Heart right ventricle (tissue), 16 donors: Measurements from ENCODE around the gene SGK2. TPM values are rescaled to one million over a fixed set of nuclear protein-coding genes. Genes with fewer than 3 reads are reported as not detected.

ENCODE experiments used
- ATAC-seq, 8 donors: fragments of 200-7000 bp; cut with Tn5 transposase; one replicate each; pipeline ENCODE4 v1.9.1; 2020; ENCODE audit warnings: mild to moderate bottlenecking in 8 of 8, moderate library complexity in 8 of 8, moderate number of reproducible peaks in 1 of 8
- DNase-seq, 2 donors: peaks; one replicate each; pipeline ENCODE4 v3.0.0-alpha.2; 2020
- H3K27ac ChIP-seq, 10 donors: fragments of 200-600 bp; sonication (generic) in 2 of 10; one replicate each; pipeline versions ENCODE4 v1.5.0 to v1.8.0; 2020 to 2022; ENCODE audit warnings: mild to moderate bottlenecking in 3 of 10
- H3K27me3 ChIP-seq, 7 donors: fragments of 200-600 bp; one replicate each; pipeline ENCODE4 v1.8.0; 2021 to 2022; ENCODE audit warnings: mild to moderate bottlenecking in 2 of 7
- H3K36me3 ChIP-seq, 9 donors: fragments of 200-600 bp; sonication (generic) in 1 of 9; one replicate each; pipeline versions ENCODE4 v1.5.0 to v1.8.0; 2020 to 2022; ENCODE audit warnings: mild to moderate bottlenecking in 2 of 9
- H3K4me1 ChIP-seq, 9 donors: fragments of 200-600 bp; sonication (generic) in 1 of 9; one replicate each; pipeline versions ENCODE4 v1.5.0 to v1.8.0; 2020 to 2022; ENCODE audit warnings: mild to moderate bottlenecking in 4 of 9
- H3K4me3 ChIP-seq, 10 donors: fragments of 200-600 bp; sonication (generic) in 2 of 10; one replicate each; pipeline versions ENCODE4 v1.5.0 to v1.8.0; 2020 to 2022; ENCODE audit warnings: mild to moderate bottlenecking in 7 of 10, moderate library complexity in 2 of 10
- H3K9me3 ChIP-seq, 11 donors: fragments of 200-600 bp in 10 of 11; sonication (generic) in 2 of 11; one replicate each; pipeline versions ENCODE4 v1.5.0 to v1.8.0; 2013 to 2022; ENCODE audit warnings: mild to moderate bottlenecking in 2 of 11, control low read depth in 1 of 11, moderate library complexity in 1 of 11
- WGBS, 2 donors: extraction: QIAGEN DNeasy Blood & Tissue Kit; methylation state at CpG; one replicate each; pipeline ENCODE4 v1.1.7; 2013; ENCODE audit warnings: inconsistent platforms in 1 of 2; 5-methylcytosine and 5-hydroxymethylcytosine counted together
- intact Hi-C, 10 donors: fragments of 100-400 bp; cut with DNase I; formaldehyde crosslinking; loops; one replicate each; pipeline versions ENCODE4 v1.11.1 to v1.14.2; 2022
- polyA plus RNA-seq, 2 donors: library from polyadenylated mRNA; stranded (reverse); fragments of 200-250 nt; gene quantifications; one replicate each; pipeline ENCODE4 v1.2.3, GENCODE V29; 2013
- total RNA-seq, 10 donors: library from RNA; stranded (reverse); fragmentation: NEBNext Ultra II Directional in 3 of 10; extraction: Animal tissue kit (Norgen Biotek cat#: 25700) in 3 of 10; gene quantifications; one replicate each; pipeline versions ENCODE4 v1.2.1 to v1.2.4, GENCODE V29; 2021 to 2023
- TF ChIP-seq, protein P1 (sequence below), 9 donors: fragments of 200-600 bp; sonication (generic) in 2 of 9; IDR thresholded peaks; one replicate each; pipeline versions ENCODE4 v1.5.0 to v1.8.0; 2021 to 2022; ENCODE audit warnings: antibody characterized with exemption in 9 of 9, mild to moderate bottlenecking in 5 of 9, moderate library complexity in 1 of 9
- donor health status: Arrhythmogenic right ventricular cardiomyopathy.
- donor health status: ischemic (EF 13 %, LVEDD 7.1; RV severe dilation, severe dysfunction).
- donor health status: healthy with polysubstance abuse.
- donor health status: DM: no; HTN: yes; CAD: no.
- donor health status: DM: no; HTN: no; CAD: no.
- donor health status: ischemic (EF 25% LVEDD 6.9; RV normal size, moderate dysfunction).
- donor health status: ischemic (EF 25% LVEDD 5.7; RV mildly dilated, moderate dysfunction).
- donor health status: healthy.
- donor health status: DM: yes; HTN: yes; CAD: no.
- donor health status: Ischemic cardiomyopathy.
- donor health status: ischemic (EF 35%, LVEDD 5.7; RV mildly dilated, moderate dysfunction).
- donor health status: nonischemic (EF 11% LVEDD 7.7; RV severe dilation, severe dysfunction).
- donor health status: DM: yes; HTN: yes; CAD: no.
- donor health status: PGD.
- donor health status: ischemic (EF 29% LVEDD 5.4; RV normal size, mild dysfunction).
- donor health status: nonischemic (EF 23%, LVEDD 6.1; RV moderate dilation, normal function).

Gene SGK2
- total and polyA plus RNA-seq, 12 donors, result 0.09 to 3.1 (median 0.45) TPM; not detected in 3

DNA sequence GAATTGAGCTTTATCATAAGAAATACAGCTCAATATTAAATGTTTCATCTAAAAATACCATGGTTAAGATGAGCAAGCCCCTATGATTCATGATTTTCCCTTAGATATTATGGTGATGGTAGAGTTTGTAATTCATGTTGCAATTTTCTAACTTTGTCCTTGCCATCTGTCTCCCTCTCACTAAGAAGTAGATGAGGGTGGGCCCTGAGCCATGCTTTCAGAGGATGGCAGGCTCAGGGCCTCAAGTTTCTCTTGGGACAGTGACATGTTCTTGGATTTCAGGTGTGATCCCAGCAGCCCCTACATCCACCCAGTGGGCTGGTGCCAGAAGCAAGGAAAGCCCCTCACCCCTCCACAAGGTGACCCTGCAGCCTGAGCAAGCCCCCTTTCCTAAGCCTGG, 25.8 kb upstream of the SGK2 start:
- Histone ChIP-seq H3K27ac (no peak overlapping the region), H3K36me3 (peaks cover 0 to 32% (median 0%) of the 10 kb centered on the region in 9 donors), H3K27me3 (no peaks in the 10 kb centered on the region), H3K4me1 (peaks cover 0 to 4% (median 0%) of the 10 kb centered on the region in 9 donors), H3K9me3 (no peaks in the 10 kb centered on the region), H3K4me3 (no peak overlapping the region)
- DNase-seq (no peak), ATAC-seq (no peak)
- intact Hi-C loops, result loop anchor here in 3 of 10 donors (10.0 kb wide), 3 partner anchors 152 to 552 kb away; no protein-coding TSS in a partner anchor
- TF ChIP-seq, protein P1, sequence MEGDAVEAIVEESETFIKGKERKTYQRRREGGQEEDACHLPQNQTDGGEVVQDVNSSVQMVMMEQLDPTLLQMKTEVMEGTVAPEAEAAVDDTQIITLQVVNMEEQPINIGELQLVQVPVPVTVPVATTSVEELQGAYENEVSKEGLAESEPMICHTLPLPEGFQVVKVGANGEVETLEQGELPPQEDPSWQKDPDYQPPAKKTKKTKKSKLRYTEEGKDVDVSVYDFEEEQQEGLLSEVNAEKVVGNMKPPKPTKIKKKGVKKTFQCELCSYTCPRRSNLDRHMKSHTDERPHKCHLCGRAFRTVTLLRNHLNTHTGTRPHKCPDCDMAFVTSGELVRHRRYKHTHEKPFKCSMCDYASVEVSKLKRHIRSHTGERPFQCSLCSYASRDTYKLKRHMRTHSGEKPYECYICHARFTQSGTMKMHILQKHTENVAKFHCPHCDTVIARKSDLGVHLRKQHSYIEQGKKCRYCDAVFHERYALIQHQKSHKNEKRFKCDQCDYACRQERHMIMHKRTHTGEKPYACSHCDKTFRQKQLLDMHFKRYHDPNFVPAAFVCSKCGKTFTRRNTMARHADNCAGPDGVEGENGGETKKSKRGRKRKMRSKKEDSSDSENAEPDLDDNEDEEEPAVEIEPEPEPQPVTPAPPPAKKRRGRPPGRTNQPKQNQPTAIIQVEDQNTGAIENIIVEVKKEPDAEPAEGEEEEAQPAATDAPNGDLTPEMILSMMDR (IDR thresholded peaks at IDR 0.05), result no peak

DNA sequence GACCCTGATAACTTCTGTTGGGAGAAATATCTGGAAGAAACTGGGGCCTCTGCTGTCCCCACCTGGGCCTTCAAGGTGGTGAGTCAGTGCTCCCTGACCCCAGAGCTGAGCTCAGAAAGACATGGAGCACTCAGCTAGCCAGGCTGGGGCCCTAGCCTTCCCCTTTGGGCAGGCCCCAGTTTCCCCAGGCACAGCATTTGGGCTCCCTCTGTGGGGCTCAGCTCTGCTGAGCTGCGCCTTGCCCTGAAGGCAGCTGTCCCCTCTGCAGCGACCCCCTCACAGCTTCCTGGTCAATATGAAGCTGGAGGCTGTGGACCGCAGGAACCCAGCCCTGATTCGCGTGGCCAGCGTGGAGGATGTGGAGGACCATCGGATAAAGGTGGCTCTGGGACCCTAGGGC, 24.8 kb upstream of the SGK2 start:
- intact Hi-C loops, result loop anchor here in 3 of 10 donors (10.0 kb wide), 3 partner anchors 151 to 551 kb away; no protein-coding TSS in a partner anchor
- WGBS, 2 donors, result 95% methylated on average over 7 of the region's 7 CpGs

DNA sequence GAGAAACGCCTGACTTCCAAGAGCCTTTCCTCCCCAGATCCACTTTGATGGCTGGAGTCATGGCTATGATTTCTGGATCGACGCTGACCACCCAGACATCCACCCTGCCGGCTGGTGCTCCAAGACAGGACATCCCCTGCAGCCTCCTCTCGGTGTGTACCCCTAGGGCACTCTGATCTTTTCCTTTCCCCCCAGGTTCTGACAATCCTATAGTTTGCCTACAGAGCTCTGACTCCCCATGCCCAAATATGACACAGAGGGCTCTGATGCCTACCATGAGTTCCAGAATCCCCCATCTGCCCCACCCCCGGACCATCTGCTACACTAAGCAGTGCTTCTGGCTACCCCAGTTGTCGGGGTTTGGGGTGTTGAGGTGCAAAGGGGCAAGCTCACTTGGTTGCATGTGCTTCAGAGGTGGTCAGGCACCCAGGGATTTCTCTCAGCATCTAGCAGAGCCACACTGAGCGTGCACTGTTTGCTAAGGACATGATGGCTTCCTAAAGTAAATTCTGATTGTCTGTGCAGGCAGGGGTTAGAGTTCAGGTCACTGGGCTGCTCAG, 24.0 kb upstream of the SGK2 start:
- peaks cover 0 to 8% (median 0%) of the 10 kb centered on the region in 9 donors for H3K4me1 ChIP-seq
- DNase-seq, result no peak
- no peak overlapping the region for H3K4me3 ChIP-seq
- 89 to 92% methylated on average over 8 of the region's 8 CpGs for WGBS, 2 donors
- H3K36me3 ChIP-seq, result peaks cover 0 to 32% (median 0%) of the 10 kb centered on the region in 9 donors
- no peak overlapping the region for H3K27ac ChIP-seq
- intact Hi-C loops, result loop anchor here in 6 of 10 donors (5.0 to 10.0 kb wide), 5 partner anchors 57 to 550 kb away; partner anchors contain the start of gene IFT52 (in 1 of the 6)
- H3K27me3 ChIP-seq, result no peaks in the 10 kb centered on the region
- no peaks in the 10 kb centered on the region for H3K9me3 ChIP-seq
- TF ChIP-seq, protein P1 (IDR thresholded peaks at IDR 0.05), result no peak
- ATAC-seq, result no peak

More for the DNA sequence above, 24.8 kb upstream of the SGK2 start:
- H3K9me3 ChIP-seq, result no peaks in the 10 kb centered on the region
- no peak for ATAC-seq
- no peak for DNase-seq
- TF ChIP-seq, protein P1 (IDR thresholded peaks at IDR 0.05), result no peak
- H3K4me1 ChIP-seq, result peaks cover 0 to 8% (median 0%) of the 10 kb centered on the region in 9 donors
- peaks cover 0 to 32% (median 0%) of the 10 kb centered on the region in 9 donors for H3K36me3 ChIP-seq
- H3K4me3 ChIP-seq, result no peak overlapping the region
- H3K27me3 ChIP-seq, result no peaks in the 10 kb centered on the region
- H3K27ac ChIP-seq, result no peak overlapping the region

DNA sequence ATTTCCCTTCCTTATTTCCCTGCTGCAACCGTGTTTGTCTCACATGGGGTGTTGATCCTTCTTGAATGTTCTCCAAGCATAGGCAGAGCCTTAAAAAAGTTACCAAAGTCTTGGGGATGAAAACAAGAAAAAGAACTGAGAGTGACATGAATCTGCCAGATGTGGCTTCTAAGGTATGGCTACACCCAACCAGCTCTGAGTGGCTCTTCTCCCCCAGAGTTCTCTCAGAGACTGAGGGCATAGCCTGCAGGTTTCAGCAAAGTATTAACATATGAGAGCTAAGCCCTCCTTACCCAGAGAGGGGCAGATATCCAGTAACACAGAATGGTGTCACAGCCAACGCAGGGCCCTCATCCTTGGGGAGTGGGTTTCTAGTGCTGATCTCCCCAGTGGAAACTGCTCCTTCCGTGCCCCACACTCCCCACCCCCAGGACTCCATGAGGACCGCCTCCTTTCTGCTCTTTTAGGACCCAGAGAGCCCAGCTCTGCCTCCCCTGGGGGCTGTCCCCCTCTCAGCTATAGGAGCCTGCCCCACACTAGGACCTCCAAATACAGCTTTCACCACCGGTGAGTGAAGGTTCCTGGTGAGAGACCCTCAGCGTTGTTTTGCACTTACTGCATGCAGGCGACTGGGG, 23.3 kb upstream of the SGK2 start:
- TF ChIP-seq, protein P1 (IDR thresholded peaks at IDR 0.05), result no peak
- Histone ChIP-seq H3K27me3 (no peaks in the 10 kb centered on the region), H3K4me3 (no peak overlapping the region), H3K9me3 (no peaks in the 10 kb centered on the region), H3K27ac (no peak overlapping the region), H3K36me3 (peaks cover 0 to 36% (median 0%) of the 10 kb centered on the region in 9 donors), H3K4me1 (peaks cover 0 to 8% (median 0%) of the 10 kb centered on the region in 9 donors)
- intact Hi-C loops, result loop anchor here in 6 of 10 donors (5.0 to 10.0 kb wide), 5 partner anchors 57 to 549 kb away; partner anchors contain the start of gene IFT52 (in 1 of the 6)
- WGBS, 2 donors, result 79 to 86% methylated on average over 7 of the region's 7 CpGs
- DNase-seq (no peak), ATAC-seq (no peak)
